ENCODE measurements around the gene MCM3. TPM values are rescaled to one million over a fixed set of nuclear protein-coding genes. Genes with fewer than 3 reads are reported as not detected.

MCM3 gene
- total RNA-seq, 1 experiment from 2014 or later, result 191 TPM

DNA sequence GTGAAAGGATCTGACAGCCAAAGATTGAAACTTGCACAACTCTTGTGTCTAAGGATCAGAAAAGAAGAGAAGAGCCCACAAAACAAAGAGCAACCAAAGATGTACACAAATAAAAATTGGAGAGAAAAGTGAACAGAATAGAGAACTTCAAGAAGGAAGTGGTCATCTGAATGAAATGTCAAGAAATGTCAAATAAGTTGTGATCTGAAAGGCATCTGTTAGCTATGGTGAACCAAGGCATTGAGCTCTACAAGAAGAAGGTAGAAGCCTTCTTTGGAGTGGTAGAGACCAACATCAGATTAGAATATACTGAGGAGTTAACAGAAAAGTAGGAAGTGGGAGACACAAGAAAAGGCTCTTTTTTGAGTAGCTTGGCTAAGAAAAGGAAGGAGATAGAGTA lies 68.8 kb downstream of the MCM3 start:
- Histone ChIP-seq H3K9me3 (ENCODE audit: control insufficient read depth in 1 of 2, insufficient read depth in 1 of 2, low read depth in 1 of 2, low read length in 2 of 2) (no peaks in the 10 kb centered on the region), H3K4me1 (ENCODE audit: control insufficient read depth in 1 of 2, insufficient read depth in 2 of 2, low read length in 2 of 2) (no peaks in the 10 kb centered on the region), H4K20me1 (ENCODE audit: insufficient read depth) (no peaks in the 10 kb centered on the region), H3K4me3 (replicated peaks in 1 of 2; ENCODE audit: low read depth in 1 of 2, low read length in 2 of 2) (no peak overlapping the region), H2AFZ (ENCODE audit: low read depth, low read length, poor library complexity, severe bottlenecking) (no peak overlapping the region), H3K27me3 (ENCODE audit: insufficient read depth, low read length) (peaks cover 19% of the 10 kb centered on the region), H3K9ac (ENCODE audit: low read length) (no peak overlapping the region), H3K9me2 (ENCODE audit: insufficient read depth) (no peaks in the 10 kb centered on the region), H3K27ac (ENCODE audit: low read depth, low read length) (no peak overlapping the region), H3K36me3 (ENCODE audit: control insufficient read depth in 1 of 2, insufficient read depth in 2 of 2, low read length in 2 of 2) (no peaks in the 10 kb centered on the region), H3K4me2 (ENCODE audit: low read length) (no peak overlapping the region), H3K79me2 (ENCODE audit: insufficient read depth, low read length) (no peaks in the 10 kb centered on the region)
- ChIA-PET CTCF (no interaction called here), POLR2A (no interaction called here), RAD21 (ENCODE audit: low non-redundant PET in 1 of 2, low total read pairs in 2 of 2, uncharacterized antibody in 2 of 2, unreplicated experiment in 2 of 2) (no interaction called here)
- ATAC-seq, result no peak
- no peak for DNase-seq (ENCODE audit: low read depth, low spot score)
- TF ChIP-seq POLR2AphosphoS5 (IDR thresholded peaks at IDR 0.05; ENCODE audit: low read depth, low read length) (no peak), YY1 (IDR thresholded peaks at IDR 0.05; ENCODE audit: extremely low read depth, insufficient replicate concordance, low read depth, low read length) (no peak), EGR1 (IDR thresholded peaks at IDR 0.05; ENCODE audit: low read depth) (no peak), SIN3A (IDR thresholded peaks at IDR 0.05; ENCODE audit: low read depth) (no peak), TCF7L2 (IDR thresholded peaks at IDR 0.05; ENCODE audit: borderline replicate concordance, extremely low read depth, insufficient read depth, insufficient read length) (no peak), SRF (IDR thresholded peaks at IDR 0.05; ENCODE audit: low read depth) (no peak), FOSL1 (IDR thresholded peaks at IDR 0.05; ENCODE audit: low read depth) (no peak), JUND (IDR thresholded peaks at IDR 0.05) (no peak), ZNF274 (IDR thresholded peaks at IDR 0.05; ENCODE audit: low read depth, low read length) (no peak), ZBTB33 (IDR thresholded peaks at IDR 0.05; ENCODE audit: extremely low read depth, insufficient replicate concordance, low read length) (no peak), ELF1 (IDR thresholded peaks at IDR 0.05; ENCODE audit: borderline replicate concordance, low read depth) (no peak)
- intact Hi-C loops (cut with micrococcal nuclease), result no loop called here
- no TSS peak for BruUV-seq (replicated peaks)

Other genes with a start within 250 kb of the MCM3 start
- not detected for gene PKHD1, start 197.1 kb downstream of the MCM3 start, total RNA-seq (2021; ENCODE audit: unreplicated experiment)
- not detected for gene IL17A, start 98.4 kb downstream of the MCM3 start, total RNA-seq (2021; ENCODE audit: unreplicated experiment)
- not detected for gene IL17F, start 40.2 kb downstream of the MCM3 start, total RNA-seq (2021; ENCODE audit: unreplicated experiment)
- gene PAQR8, start 77.4 kb upstream of the MCM3 start, total RNA-seq (2021; ENCODE audit: unreplicated experiment), result 5.9 TPM
- 12.4 TPM for gene EFHC1, start 135.6 kb upstream of the MCM3 start, total RNA-seq (2021; ENCODE audit: unreplicated experiment)